ENCODE data around the gene WDPCP. TPM values are rescaled to one million over a fixed set of nuclear protein-coding genes. Genes with fewer than 3 reads are reported as not detected.
"Not testable (repeated sequence)": the region's sequence is repeated elsewhere in the genome, so short reads cannot be mapped to it uniquely, and the experiment has no call there.

Gene WDPCP
- total RNA-seq, 4 donors from 2014 or later: 2.6 to 15.5 (median 10.9) TPM

GRCh38 chr2:63092401-63092800 is 495.9 kb downstream of the WDPCP start:
- no peak overlapping the region for H3K4me3 ChIP-seq
- no peak for DNase-seq
- no peaks in the 10 kb centered on the region for H3K4me1 ChIP-seq
- no peaks in the 10 kb centered on the region for H3K9me3 ChIP-seq
- no peaks in the 10 kb centered on the region for H3K36me3 ChIP-seq
- in situ Hi-C loops (cut with MboI; ENCODE audit: low pct_ligation_motif_present in 1 of 4, low pct_unique_long_range_greater_than_20kb in 1 of 4, low sequenced_read_pairs in 3 of 4) (no loop called here), intact Hi-C loops (cut with DNase I; ENCODE audit: low total_unique reads) (no loop called here)
- 80 to 100% methylated on average over 1 of the region's 1 CpG for WGBS, 2 donors (ENCODE audit: low coverage in 1 of 2)
- TF ChIP-seq POLR2AphosphoS5 (IDR thresholded peaks at IDR 0.05) (no peak), CTCF (IDR thresholded peaks at IDR 0.05) (no peak), POLR2A (IDR thresholded peaks at IDR 0.05) (no peak), EP300 (IDR thresholded peaks at IDR 0.05; ENCODE audit: low read depth) (no peak)
- H3K27me3 ChIP-seq: no peaks in the 10 kb centered on the region
- no peak overlapping the region for H3K27ac ChIP-seq

- Histone ChIP-seq H3K36me3 (no peaks in the 10 kb centered on the region), H3K4me3 (no peak overlapping the region), H3K9me3 (peaks cover 0 to 2% of the 10 kb centered on the region in 2 donors), H3K4me1 (no peaks in the 10 kb centered on the region), H3K27me3 (no peaks in the 10 kb centered on the region), H3K27ac (no peak overlapping the region)
- DNase-seq: no peak
- in situ Hi-C loops (cut with MboI; ENCODE audit: low pct_ligation_motif_present in 1 of 4, low pct_unique_long_range_greater_than_20kb in 1 of 4, low sequenced_read_pairs in 3 of 4) (no loop called here), intact Hi-C loops (cut with DNase I; ENCODE audit: low total_unique reads) (no loop called here)
- WGBS, 2 donors (ENCODE audit: low coverage in 1 of 2): 19 to 27% methylated on average over 1 of the region's 1 CpG
- no peak for TF ChIP-seq POLR2AphosphoS5 (IDR thresholded peaks at IDR 0.05)
- no peak for TF ChIP-seq POLR2A (IDR thresholded peaks at IDR 0.05)
- TF ChIP-seq CTCF (IDR thresholded peaks at IDR 0.05): no peak
- TF ChIP-seq EP300 (IDR thresholded peaks at IDR 0.05; ENCODE audit: low read depth): no peak
Measured at GRCh38 chr2:63086687-63087086, 501.6 kb downstream of the WDPCP start.

GRCh38 chr2:63081404-63081803 is 506.9 kb downstream of the WDPCP start:
- no peaks in the 10 kb centered on the region for H3K36me3 ChIP-seq
- H3K4me1 ChIP-seq: no peaks in the 10 kb centered on the region
- no peaks in the 10 kb centered on the region for H3K27me3 ChIP-seq
- no peak overlapping the region for H3K4me3 ChIP-seq
- DNase-seq: no peak
- no peak overlapping the region for H3K27ac ChIP-seq
- intact Hi-C loops (cut with DNase I; ENCODE audit: low total_unique reads) (no loop called here), in situ Hi-C loops (cut with MboI; ENCODE audit: low pct_ligation_motif_present in 1 of 4, low pct_unique_long_range_greater_than_20kb in 1 of 4, low sequenced_read_pairs in 3 of 4) (no loop called here)
- H3K9me3 ChIP-seq: peaks cover 0 to 2% of the 10 kb centered on the region in 2 donors
- WGBS, 2 donors (ENCODE audit: low coverage in 1 of 2): 62 to 65% methylated on average over 4 of the region's 4 CpGs
- no peak for TF ChIP-seq EP300 (IDR thresholded peaks at IDR 0.05; ENCODE audit: low read depth)

GRCh38 chr2:63078852-63079606 is 509.2 kb downstream of the WDPCP start:
- peak in 1 of 5 experiments; percentile 10 for TF ChIP-seq CTCF (IDR thresholded peaks at IDR 0.05)
- TF ChIP-seq POLR2AphosphoS5 (IDR thresholded peaks at IDR 0.05): no peak
- Histone ChIP-seq H3K27ac (no peak overlapping the region), H3K36me3 (no peaks in the 10 kb centered on the region), H3K4me1 (no peaks in the 10 kb centered on the region), H3K9me3 (peaks cover 0 to 2% of the 10 kb centered on the region in 2 donors), H3K27me3 (no peaks in the 10 kb centered on the region), H3K4me3 (no peak overlapping the region)
- in situ Hi-C loops (cut with MboI; ENCODE audit: low pct_ligation_motif_present in 1 of 4, low pct_unique_long_range_greater_than_20kb in 1 of 4, low sequenced_read_pairs in 3 of 4) (no loop called here), intact Hi-C loops (cut with DNase I; ENCODE audit: low total_unique reads) (no loop called here)
- no peak for DNase-seq
- 55 to 62% methylated on average over 4 of the region's 4 CpGs for WGBS, 2 donors (ENCODE audit: low coverage in 1 of 2)

GRCh38 chr2:63074399-63074798 is 513.9 kb downstream of the WDPCP start:
- H3K9me3 ChIP-seq; H3K4me3 ChIP-seq; H3K4me1 ChIP-seq; H3K36me3 ChIP-seq; intact Hi-C loops (cut with DNase I; ENCODE audit: low total_unique reads); H3K27ac ChIP-seq; in situ Hi-C loops (cut with MboI; ENCODE audit: low pct_ligation_motif_present in 1 of 4, low pct_unique_long_range_greater_than_20kb in 1 of 4, low sequenced_read_pairs in 3 of 4); DNase-seq: not testable (repeated sequence)
- H3K27me3 ChIP-seq: peaks cover 17% of the 10 kb centered on the region
- WGBS, 2 donors (ENCODE audit: low coverage in 1 of 2): 80 to 89% methylated on average over 2 to 4 of the region's 4 CpGs
